Osteoblast (primary cell): ENCODE measurements around the gene ERC1. TPM values are rescaled to one million over a fixed set of nuclear protein-coding genes. Genes with fewer than 3 reads are reported as not detected.
"Not testable (repeated sequence)": the region's sequence is repeated elsewhere in the genome, so short reads cannot be mapped to it uniquely, and the experiment has no call there.

ENCODE experiments used
- DNase-seq: peaks from one replicate; pipeline ENCODE4 v3.0.0; 2011; ENCODE audit warnings: low spot score, mixed read lengths; ENCODE audit not compliant: insufficient read length; ENCODE audit errors: missing footprints
- H2AFZ ChIP-seq: 2 replicates; pipeline ENCODE4 v1.6.0; 2011; ENCODE audit warnings: mild to moderate bottlenecking, low read length
- H3K27ac ChIP-seq: 2 replicates; pipeline ENCODE4 v1.5.1; 2011; ENCODE audit warnings: mild to moderate bottlenecking, low read depth, low read length, moderate library complexity
- H3K27me3 ChIP-seq: 2 replicates; pipeline ENCODE4 v1.6.0; 2012; ENCODE audit warnings: mild to moderate bottlenecking, control low read depth, inconsistent platforms, low read length, moderate library complexity; ENCODE audit not compliant: insufficient read depth
- H3K36me3 ChIP-seq: 2 replicates; pipeline ENCODE4 v1.5.1; 2011; ENCODE audit warnings: mild to moderate bottlenecking, low read length, control low read depth, moderate library complexity; ENCODE audit not compliant: insufficient read depth
- H3K4me1 ChIP-seq: 2 replicates; pipeline ENCODE4 v1.5.1; 2011; ENCODE audit warnings: mild to moderate bottlenecking, low read length, control low read depth, moderate library complexity; ENCODE audit not compliant: insufficient read depth
- H3K4me2 ChIP-seq: 2 replicates; pipeline ENCODE4 v1.6.0; 2011; ENCODE audit warnings: mild to moderate bottlenecking, low read length; ENCODE audit not compliant: insufficient read depth
- H3K4me3 ChIP-seq: fragments of 200-600 bp; sonication (generic); 3 replicates; pipeline ENCODE4 v1.5.1; 2012; ENCODE audit warnings: mild to moderate bottlenecking, low read length, inconsistent platforms; ENCODE audit not compliant: insufficient read depth
- H3K79me2 ChIP-seq: 2 replicates; pipeline ENCODE4 v1.6.0; 2012; ENCODE audit warnings: mild to moderate bottlenecking, low read length, control low read depth, inconsistent platforms; ENCODE audit not compliant: insufficient read depth
- H3K9me3 ChIP-seq: 2 replicates; pipeline ENCODE4 v1.5.1; 2011; ENCODE audit warnings: low read depth, low read length, control low read depth
- H4K20me1 ChIP-seq: 2 replicates; pipeline ENCODE4 v1.6.0; 2012; ENCODE audit warnings: mild to moderate bottlenecking, low read length, control low read depth; ENCODE audit not compliant: insufficient read depth
- CTCF ChIP-seq: IDR thresholded peaks from 2 replicates; pipeline ENCODE4 v1.5.1; 2011; ENCODE audit warnings: mild to moderate bottlenecking, low read depth, low read length, moderate library complexity; ENCODE audit errors: extremely low read depth
- total RNA-seq: library from RNA; depleted of rRNA; stranded (reverse); fragments of >200 nt; gene quantifications from 2 replicates; pipeline ENCODE4 v1.2.3, GENCODE V29; 2012

Gene ERC1
- total RNA-seq, 1 donor = 36.2 TPM

- Histone ChIP-seq H4K20me1 (no peaks in the 10 kb centered on the region), H3K27ac (no peak overlapping the region), H3K9me3 (no peaks in the 10 kb centered on the region), H3K4me1 (peaks cover 9% of the 10 kb centered on the region), H3K36me3 (no peaks in the 10 kb centered on the region), H3K27me3 (no peaks in the 10 kb centered on the region), H3K4me2 (no peak overlapping the region), H3K79me2 (no peaks in the 10 kb centered on the region), H3K4me3 (no peak overlapping the region), H2AFZ (no peak overlapping the region)
- no peak for DNase-seq
- no peak for TF ChIP-seq CTCF
These were observed 206.4 kb downstream of the ERC1 start for GRCh38 chr12:1197264-1198018.

DNA sequence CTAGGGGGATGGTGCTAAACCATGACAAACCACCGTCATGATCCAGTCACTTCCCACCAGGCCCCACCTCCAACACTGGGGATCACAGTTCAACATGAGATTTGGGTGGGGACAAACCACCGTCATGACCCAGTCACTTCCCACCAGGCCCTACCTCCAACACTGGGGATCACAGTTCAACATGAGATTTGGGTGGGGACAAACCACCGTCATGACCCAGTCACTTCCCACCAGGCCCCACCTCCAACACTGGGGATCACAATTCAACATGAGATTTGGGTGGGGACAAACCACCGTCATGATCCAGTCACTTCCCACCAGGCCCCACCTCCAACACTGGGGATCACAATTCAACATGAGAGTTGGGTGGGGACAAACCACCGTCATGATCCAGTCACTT lies 207.8 kb downstream of the ERC1 start:
- H3K27ac ChIP-seq, DNase-seq, H3K36me3 ChIP-seq, H3K9me3 ChIP-seq, H3K4me3 ChIP-seq, H2AFZ ChIP-seq, H3K4me2 ChIP-seq, H3K79me2 ChIP-seq, H3K4me1 ChIP-seq, H3K27me3 ChIP-seq, H4K20me1 ChIP-seq: not testable (repeated sequence)

DNA sequence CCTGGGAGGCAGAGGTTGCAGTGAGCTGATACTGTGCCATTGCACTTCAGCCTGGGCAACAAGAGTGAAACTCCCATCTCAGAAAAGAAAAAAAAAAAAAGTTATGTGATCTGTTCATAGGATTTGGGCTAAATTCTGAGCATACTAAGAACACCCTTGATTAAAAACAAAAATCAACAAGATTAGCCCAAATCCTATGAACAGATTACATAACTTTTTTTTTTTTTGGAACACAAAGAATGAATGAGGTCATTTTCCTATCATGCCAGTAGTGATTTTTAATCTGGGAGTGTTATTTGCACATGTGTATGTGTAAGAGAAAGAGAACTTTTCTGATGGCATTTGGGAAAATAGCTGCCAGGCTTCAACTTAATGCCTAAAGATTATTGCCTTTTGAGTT lies 208.7 kb downstream of the ERC1 start:
- no peaks in the 10 kb centered on the region for H3K9me3 ChIP-seq
- no peaks in the 10 kb centered on the region for H3K27me3 ChIP-seq
- H3K4me3 ChIP-seq = no peak overlapping the region
- H3K79me2 ChIP-seq = peaks cover 2% of the 10 kb centered on the region
- H3K27ac ChIP-seq = no peak overlapping the region
- peaks cover 15% of the 10 kb centered on the region for H3K4me1 ChIP-seq
- no peaks in the 10 kb centered on the region for H4K20me1 ChIP-seq
- DNase-seq = peak; percentile 29
- TF ChIP-seq CTCF = no peak
- no peak overlapping the region for H3K4me2 ChIP-seq
- H2AFZ ChIP-seq = no peak overlapping the region
- no peaks in the 10 kb centered on the region for H3K36me3 ChIP-seq

DNA sequence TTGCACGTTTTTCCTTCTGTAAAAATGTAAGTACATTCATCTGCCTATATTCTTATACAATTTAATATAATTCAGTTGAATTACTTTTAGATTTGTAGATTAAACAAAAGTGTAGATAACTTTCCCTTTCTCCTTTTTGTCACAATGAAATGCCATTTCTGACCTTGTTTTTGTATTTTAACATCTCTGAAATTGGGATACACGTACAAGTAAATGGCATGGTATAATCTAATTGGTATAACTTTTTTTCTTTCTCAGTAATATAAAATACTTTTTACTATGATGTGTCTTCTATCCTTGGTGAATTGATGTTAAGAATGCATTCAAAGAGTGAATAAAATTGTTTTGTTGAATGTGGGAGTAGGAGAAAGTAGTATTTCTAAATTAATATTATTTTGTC lies 210.0 kb downstream of the ERC1 start:
- Histone ChIP-seq H2AFZ (no peak overlapping the region), H3K79me2 (peaks cover 2% of the 10 kb centered on the region), H3K27ac (no peak overlapping the region), H3K36me3 (no peaks in the 10 kb centered on the region), H3K4me1 (peaks cover 27% of the 10 kb centered on the region), H3K9me3 (no peaks in the 10 kb centered on the region), H3K4me3 (no peak overlapping the region), H4K20me1 (no peaks in the 10 kb centered on the region), H3K4me2 (no peak overlapping the region), H3K27me3 (no peaks in the 10 kb centered on the region)
- DNase-seq = no peak
- TF ChIP-seq CTCF = no peak
